ENCODE data around the gene DTX3.
A peak's percentile ranks its signal among the peaks of the same experiment; 100 is the strongest.
"Not testable (repeated sequence)": the region's sequence is repeated elsewhere in the genome, so short reads cannot be mapped to it uniquely, and the experiment has no call there.

Gene DTX3

GRCh38 chr12:57583008-57583831 is 21.4 kb upstream of the DTX3 start:
- TF ChIP-seq, protein P1, sequence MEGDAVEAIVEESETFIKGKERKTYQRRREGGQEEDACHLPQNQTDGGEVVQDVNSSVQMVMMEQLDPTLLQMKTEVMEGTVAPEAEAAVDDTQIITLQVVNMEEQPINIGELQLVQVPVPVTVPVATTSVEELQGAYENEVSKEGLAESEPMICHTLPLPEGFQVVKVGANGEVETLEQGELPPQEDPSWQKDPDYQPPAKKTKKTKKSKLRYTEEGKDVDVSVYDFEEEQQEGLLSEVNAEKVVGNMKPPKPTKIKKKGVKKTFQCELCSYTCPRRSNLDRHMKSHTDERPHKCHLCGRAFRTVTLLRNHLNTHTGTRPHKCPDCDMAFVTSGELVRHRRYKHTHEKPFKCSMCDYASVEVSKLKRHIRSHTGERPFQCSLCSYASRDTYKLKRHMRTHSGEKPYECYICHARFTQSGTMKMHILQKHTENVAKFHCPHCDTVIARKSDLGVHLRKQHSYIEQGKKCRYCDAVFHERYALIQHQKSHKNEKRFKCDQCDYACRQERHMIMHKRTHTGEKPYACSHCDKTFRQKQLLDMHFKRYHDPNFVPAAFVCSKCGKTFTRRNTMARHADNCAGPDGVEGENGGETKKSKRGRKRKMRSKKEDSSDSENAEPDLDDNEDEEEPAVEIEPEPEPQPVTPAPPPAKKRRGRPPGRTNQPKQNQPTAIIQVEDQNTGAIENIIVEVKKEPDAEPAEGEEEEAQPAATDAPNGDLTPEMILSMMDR (conservative IDR thresholded peaks at IDR 0.05; ENCODE audit: control insufficient read depth, insufficient read depth, low read depth, low read length): peak; percentile 98
- DNase-seq (ENCODE audit: low read depth): peak; percentile 85
- H3K4me3 ChIP-seq (ENCODE audit: control insufficient read depth, low read depth, low read length): no peak overlapping the region

- no peak for DNase-seq (ENCODE audit: low read depth)
- H3K4me3 ChIP-seq (ENCODE audit: control insufficient read depth, low read depth, low read length): no peak overlapping the region
- TF ChIP-seq, protein P1 (conservative IDR thresholded peaks at IDR 0.05; ENCODE audit: control insufficient read depth, insufficient read depth, low read depth, low read length): no peak
Measured at GRCh38 chr12:57584050-57584449, 20.6 kb upstream of the DTX3 start.

GRCh38 chr12:57584690-57585089 is 19.9 kb upstream of the DTX3 start:
- TF ChIP-seq, protein P1 (conservative IDR thresholded peaks at IDR 0.05; ENCODE audit: control insufficient read depth, insufficient read depth, low read depth, low read length): no peak
- H3K4me3 ChIP-seq (ENCODE audit: control insufficient read depth, low read depth, low read length): no peak overlapping the region
- no peak for DNase-seq (ENCODE audit: low read depth)

DNA sequence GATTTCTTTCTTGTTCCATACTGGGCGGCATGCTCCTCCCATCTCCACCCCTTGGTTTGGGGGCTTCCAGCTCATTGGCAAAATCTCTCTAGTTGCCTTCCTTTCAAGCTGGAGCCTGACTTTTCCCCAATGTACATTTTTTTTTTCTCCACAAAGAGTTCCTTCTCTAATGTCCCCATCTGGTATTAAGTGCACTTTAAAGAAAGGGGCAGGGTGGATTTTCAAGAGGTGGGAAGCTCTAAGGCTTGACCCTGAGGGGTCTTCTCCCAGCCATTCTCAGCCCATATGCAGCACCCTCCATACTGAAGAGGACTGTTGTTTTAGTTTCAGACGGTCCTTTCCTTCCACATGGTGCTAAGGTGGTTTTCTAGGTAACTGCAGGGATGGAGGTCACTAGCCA is 19.5 kb upstream of the DTX3 start:
- TF ChIP-seq, protein P1 (conservative IDR thresholded peaks at IDR 0.05; ENCODE audit: control insufficient read depth, insufficient read depth, low read depth, low read length): no peak
- H3K4me3 ChIP-seq (ENCODE audit: control insufficient read depth, low read depth, low read length): no peak overlapping the region
- DNase-seq (ENCODE audit: low read depth): no peak

DNA sequence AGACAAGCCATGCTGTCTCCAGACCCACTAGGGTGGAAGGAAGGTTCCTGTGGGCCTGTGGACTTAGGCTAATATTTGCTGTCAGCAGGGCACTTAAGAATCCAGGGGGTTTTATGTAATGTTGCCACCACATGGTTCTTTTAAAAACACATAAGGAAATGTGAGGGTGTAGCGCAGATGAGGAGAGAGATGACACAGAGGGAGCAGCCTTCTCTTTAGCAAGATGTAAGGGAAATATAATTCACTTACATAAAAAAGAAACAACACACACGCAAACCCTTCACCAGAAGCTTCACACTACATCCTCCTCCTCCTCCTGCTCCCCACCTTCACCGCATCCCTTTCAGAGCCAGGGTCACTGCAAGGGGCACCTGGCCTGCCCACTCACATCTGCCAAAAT is 18.5 kb upstream of the DTX3 start:
- DNase-seq (ENCODE audit: low read depth): no peak
- TF ChIP-seq, protein P1 (conservative IDR thresholded peaks at IDR 0.05; ENCODE audit: control insufficient read depth, insufficient read depth, low read depth, low read length): no peak
- H3K4me3 ChIP-seq (ENCODE audit: control insufficient read depth, low read depth, low read length): no peak overlapping the region

DNA sequence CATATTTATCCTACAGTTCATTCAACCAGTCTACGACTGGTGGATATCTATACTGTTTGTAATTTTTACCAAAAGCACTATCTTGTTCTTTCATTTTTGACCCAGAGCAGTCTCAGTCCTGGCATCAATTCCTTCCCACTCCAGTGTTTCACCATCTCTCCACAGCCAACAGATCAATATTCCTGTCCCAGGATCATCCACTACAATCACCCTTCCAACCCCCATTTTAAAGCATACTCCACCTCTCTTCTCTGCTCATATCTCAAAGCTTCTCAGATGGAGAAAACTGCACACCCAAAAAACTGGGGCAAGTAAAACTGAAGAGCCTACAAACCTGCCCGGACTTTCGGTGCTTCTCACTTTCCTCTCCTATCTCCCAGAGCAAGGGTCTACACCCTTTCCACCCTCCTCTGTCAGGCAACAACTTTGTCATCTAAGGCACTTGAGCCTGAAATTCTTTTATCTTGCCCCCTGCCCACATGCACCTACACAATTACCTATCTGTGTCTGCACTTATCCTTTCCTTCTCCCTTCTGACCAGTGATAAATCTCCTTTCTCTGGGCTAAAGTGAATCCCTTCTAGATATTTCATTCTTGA is 17.7 kb upstream of the DTX3 start:
- DNase-seq (ENCODE audit: low read depth): no peak
- H3K4me3 ChIP-seq (ENCODE audit: control insufficient read depth, low read depth, low read length): no peak overlapping the region
- TF ChIP-seq, protein P1 (conservative IDR thresholded peaks at IDR 0.05; ENCODE audit: control insufficient read depth, insufficient read depth, low read depth, low read length): no peak

- not testable (repeated sequence) for H3K4me3 ChIP-seq (ENCODE audit: control insufficient read depth, low read depth, low read length); DNase-seq (ENCODE audit: low read depth)
Measured at GRCh38 chr12:57588951-57589610, 15.5 kb upstream of the DTX3 start.

Measured in fibroblast of mammary gland (primary cell).